GM19438 (cell line): ENCODE results near the gene BCS1L.

Source experiments
- ATAC-seq: cut with Tn5 transposase; IDR thresholded peaks from one replicate; pipeline ENCODE4 v1.9.1; 2021; ENCODE audit warnings: low read depth; ENCODE audit not compliant: unreplicated experiment

Gene BCS1L

DNA sequence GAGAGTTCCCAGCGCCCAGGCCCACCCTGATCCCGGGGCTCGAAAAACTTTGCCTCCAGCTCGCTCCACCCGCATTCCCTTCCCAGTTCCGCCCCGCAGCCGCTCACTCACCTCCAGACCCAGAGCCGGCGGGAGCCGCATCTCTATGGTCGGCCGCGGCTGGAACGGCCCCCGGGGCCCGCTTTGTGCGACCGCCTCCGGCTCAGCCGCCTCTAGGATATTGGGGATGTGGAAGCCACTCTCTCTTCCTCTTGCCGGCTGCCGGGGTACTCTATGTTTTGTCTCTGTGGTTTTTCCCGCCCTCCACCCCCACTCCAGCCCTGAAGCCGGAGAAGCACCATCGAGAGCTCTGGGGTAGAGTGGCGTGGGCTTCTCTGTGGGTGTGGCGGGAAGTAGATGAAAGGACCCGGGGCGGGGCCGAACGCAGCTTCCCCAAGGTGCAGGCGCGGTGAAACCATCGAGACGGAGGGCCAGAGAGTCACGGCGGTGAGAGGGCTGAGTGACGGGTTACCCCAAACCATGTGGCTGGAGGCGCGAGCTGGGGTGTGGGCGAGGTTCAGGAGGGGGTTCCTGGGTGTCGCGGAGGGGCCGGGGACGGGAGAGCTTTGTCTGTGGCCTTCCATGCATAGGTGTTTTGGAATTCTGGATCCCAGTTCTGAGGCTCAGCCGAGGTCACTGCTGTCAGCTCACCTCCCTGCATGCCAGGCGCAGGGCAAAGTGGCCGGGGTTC is at the start of gene BCS1L, which contains the start of gene ZNF142:
TSS of gene BCS1L (plus strand) at position 426 of the 730 bp plus-strand sequence. CDS start 1,305 bp downstream, outside the sequence.
TSS of gene ZNF142 (minus strand) at position 366 of the 730 bp plus-strand sequence. CDS start 3,194 bp downstream, outside the sequence.
- peak; percentile 89 for ATAC-seq

GRCh38 chr2:218615868-218616315 is 43.6 kb upstream of the BCS1L start:
- ATAC-seq: no peak

DNA sequence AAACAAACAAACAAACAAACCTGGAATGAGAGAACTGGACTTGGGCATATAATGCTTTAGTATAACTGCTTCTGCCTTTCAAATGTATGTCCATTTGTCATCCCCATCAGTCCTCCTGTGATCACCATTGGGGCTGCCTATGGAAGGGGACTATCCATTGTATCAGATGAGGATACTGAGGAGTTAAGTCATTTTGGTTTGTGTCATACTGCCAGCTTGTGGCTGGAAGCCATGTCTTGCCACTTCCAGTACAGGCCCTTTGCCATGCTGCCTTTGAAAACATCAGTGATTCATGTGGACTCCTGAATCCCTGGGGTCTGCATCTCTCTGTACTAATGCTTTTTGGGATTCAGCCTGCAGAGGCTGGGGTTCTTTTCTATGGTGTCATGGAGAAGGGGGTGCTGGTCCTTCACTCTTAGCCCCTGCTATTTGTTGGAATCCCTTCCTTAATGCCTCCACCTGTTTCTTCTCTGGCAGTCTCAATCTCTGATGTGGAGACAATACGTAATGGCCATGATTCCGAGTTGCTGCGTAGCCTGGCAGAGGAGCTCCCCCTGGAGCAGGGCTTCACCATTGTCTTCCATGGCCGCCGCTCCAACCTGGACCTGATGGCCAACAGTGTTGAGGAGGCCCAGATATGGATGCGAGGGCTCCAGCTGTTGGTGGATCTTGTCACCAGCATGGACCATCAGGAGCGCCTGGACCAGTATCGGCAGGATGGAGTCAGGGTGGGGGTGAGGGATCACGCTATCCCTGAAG is 41.2 kb upstream of the BCS1L start:
- ATAC-seq: no peak

- no peak for ATAC-seq
These were observed 38.5 kb upstream of the BCS1L start for GRCh38 chr2:218621007-218621406.

GRCh38 chr2:218622606-218623365 is 36.7 kb upstream of the BCS1L start:
- ATAC-seq: no peak

DNA sequence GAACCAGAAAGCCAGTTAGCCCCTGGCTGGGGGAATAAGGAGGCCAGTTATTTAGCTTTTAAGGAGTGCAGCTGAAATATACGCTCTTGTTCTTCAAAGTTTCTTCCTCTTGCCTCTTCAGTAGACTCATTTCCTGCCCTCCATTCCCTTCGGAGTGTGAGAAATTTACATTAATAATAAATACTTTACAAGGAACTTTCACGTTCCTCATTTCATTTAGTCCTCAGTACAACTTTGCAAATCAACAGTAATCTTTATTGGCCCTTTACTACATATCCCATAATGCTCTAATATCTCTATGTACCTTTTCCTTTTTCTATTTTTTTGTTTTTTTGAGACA is 36.1 kb upstream of the BCS1L start:
- ATAC-seq: no peak

GRCh38 chr2:218626369-218626768 is 33.1 kb upstream of the BCS1L start:
- ATAC-seq: no peak

- ATAC-seq: no peak
These were observed 31.5 kb upstream of the BCS1L start for GRCh38 chr2:218627939-218628338.

DNA sequence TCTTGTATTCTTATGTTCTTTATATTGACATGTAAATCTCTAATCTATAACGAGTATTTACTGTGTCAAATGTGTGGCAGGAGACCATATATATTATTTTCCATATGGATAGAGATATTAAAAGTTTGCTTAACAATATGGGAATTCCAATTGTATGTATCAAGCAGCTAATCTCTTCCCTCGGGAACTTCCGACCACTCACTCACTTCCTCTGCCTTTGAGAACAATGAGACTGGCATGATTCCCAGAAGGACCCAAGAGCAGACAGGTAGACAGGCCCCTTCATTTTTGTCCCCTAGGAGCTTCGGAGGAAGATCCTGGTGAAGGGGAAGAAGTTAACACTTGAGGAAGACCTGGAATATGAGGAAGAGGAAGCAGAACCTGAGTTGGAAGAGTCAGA is 27.6 kb upstream of the BCS1L start:
- ATAC-seq: no peak

- ATAC-seq: no peak
These were observed 23.8 kb upstream of the BCS1L start for GRCh38 chr2:218635719-218636118.

DNA sequence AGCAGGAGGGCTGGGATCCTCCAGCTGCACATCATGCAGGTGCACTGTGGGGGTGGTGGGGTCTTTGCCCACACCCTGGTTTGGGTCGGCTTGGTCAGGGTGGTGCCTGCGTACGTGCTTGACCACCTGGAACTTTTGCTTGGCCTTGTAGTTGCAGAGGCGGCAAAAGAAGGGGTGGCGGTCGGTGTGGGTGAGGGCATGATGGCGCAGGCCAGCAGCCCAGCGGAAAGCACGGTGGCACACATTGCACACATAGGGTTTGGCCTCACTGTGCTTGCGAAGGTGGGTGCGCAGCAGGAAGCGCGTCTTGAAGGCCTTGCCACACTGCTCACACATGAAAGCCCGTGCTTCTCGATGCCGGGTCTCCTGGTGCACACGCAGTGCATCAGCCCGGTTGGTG is 21.1 kb upstream of the BCS1L start:
- no peak for ATAC-seq

DNA sequence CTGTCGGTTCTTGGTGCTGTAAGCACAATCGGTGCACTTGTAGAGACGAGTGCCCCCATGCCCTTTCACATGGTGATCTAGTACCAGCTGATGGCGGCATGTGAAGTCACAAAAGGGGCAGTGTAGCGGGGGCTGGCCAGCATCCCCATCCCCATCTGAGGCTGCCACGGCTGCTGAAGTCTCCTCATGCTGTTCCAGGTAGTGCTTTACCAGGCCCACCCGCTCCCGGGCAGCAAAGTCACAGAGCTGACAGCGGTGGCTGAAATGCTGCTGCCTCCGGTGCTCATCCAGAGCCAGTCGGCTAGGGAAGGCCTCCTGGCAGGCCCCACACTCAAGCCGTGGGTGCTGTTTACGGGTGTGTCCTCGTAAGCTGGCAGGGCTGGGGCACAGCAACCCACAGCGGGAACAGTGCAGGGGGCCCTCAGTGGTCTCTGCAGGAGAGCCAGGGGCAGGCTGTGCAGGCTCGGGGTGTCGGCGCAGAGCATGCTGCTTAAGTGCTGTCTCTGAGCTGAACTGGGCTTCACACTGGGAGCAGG is 17.3 kb upstream of the BCS1L start:
- no peak for ATAC-seq

- no peak for ATAC-seq
These were observed 16.7 kb upstream of the BCS1L start for GRCh38 chr2:218642786-218643185.

DNA sequence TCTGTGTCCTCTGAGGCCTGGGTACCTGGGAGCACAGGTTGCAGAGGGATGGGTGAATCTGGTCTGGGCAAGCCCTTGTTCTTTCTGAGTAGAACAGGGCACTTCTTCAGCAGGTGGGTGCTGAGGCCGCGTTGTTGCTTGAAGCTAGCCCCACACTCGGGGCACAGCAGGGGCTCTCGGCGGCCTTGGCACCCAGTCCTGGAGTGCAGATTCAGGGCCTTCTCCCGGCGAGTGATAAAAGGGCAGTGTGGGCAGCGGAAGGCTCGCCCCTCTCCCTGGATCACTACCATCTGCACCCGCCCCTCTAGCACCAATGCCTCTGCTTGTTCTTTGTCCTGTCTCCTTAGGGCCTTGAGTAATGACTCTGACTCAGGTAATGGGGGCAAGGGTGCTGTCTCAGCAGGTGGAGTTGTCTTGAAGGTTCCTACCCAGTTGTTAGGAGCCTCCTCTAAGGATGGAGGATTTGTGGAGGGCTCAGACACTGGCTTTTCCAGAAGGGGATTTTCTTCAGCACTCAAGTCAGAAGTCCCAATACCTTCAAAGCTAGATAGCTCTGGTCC is 15.7 kb upstream of the BCS1L start:
- no peak for ATAC-seq

DNA sequence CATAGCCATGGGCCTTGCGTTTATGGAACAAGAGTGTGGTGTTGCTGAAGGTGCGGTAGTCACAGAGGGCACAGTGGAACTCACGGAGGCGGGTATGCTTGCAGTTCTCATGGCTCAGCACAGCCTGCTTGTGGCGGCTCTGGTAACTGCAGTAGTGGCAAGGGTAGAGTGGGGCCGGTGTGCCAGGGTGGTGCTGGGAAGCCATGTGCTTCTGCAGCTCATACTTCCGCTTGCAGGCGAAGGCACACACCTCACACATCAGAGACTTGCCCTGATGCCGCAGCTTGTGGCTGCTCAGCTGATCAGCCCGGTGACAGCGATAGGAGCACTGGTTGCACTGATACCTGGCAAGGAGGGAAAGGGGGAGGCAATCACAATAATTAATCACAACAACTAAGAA is 14.8 kb upstream of the BCS1L start:
- peak; percentile 7 for ATAC-seq

DNA sequence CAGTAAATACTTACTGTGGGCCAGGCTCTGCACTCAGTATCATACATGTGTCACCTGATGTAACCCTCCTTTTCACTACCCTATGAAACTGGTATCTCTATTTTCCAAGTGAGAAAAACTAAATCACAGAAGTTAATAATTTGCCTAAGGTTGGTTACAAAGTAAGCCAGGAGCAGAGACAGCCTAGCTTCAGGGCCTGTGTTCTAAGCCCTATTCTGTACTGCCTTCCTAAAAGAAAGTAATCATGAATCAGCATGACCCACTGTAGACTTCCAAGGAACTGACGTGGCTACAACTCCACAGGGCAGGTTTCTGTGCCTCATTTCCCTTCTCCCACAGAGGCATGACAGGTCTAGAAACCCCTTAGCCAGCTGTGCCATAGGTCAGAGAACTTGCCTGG is 14.4 kb upstream of the BCS1L start:
- ATAC-seq: peak; percentile 63

DNA sequence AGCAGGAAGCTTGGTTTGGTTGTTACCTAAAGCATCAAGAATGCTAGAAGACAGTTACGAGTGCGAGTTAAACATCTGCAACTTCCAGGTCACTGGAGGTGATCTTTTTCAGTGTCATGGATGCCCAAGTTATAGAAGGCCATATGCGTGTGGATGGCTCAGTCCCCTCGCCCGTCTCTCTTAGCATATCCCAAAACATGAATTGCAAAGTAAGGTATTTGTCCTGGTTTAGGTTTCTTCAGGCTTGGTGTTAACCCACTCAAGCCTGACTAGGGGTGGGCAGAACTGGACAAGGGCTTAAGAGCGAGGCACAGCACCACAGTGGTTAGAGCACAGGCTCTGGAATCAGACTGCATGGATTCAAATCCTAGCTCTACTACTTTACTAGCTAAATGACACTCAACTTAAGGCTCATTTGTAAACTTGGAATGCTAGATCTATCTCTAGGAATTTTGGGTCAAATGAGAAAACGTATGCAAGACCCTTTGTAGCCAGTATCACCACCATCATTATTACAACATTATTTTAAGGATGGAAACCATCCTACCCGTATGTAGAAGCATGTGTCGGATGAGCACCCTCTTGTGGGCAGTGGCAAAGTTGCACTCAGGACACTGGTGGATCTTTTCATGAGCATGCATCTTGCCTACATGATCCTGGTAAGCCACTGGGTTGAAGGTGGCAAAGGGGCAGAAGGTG is 11.2 kb upstream of the BCS1L start:
- no peak for ATAC-seq

DNA sequence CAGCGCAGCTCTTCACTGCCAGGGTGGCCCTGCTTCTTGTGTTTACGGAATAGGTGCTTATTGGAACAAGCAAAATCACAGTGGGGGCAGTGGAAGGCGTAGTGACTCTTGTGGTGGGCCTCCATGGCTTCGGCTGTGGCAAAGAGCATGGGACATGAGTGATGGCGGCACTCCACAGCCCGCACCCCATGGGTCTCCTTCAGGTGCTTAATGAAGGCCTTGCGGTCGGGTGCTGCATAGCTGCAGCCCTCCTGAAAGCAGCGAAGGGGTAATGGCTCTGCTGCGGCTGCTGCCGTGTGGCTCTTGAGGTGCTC is 10.7 kb upstream of the BCS1L start:
- ATAC-seq: no peak

- no peak for ATAC-seq
These were observed 3.7 kb upstream of the BCS1L start for GRCh38 chr2:218655751-218656150.

GRCh38 chr2:218658671-218659257 is 719 bp upstream of the BCS1L start:
- peak; percentile 43 for ATAC-seq
